Activated CD4-positive, alpha-beta T cell treated with anti-CD3 and anti-CD28 coated beads, Interleukin-2, amount 10 ng/mL, durations not matched to agents 24 days and 14 days (primary cell): ENCODE measurements around the gene ADAMTSL1. TPM values are rescaled to one million over a fixed set of nuclear protein-coding genes. Genes with fewer than 3 reads are reported as not detected.
"Not testable (repeated sequence)": the region's sequence is repeated elsewhere in the genome, so short reads cannot be mapped to it uniquely, and the experiment has no call there.

Experiments
- DNase-seq: peaks from one replicate; pipeline ENCODE4 v3.0.0; 2022
- H3K27ac Mint-ChIP-seq: one replicate; pipeline ENCODE4 v1.8.0; 2022; ENCODE audit warnings: mild to moderate bottlenecking, mixed read lengths
- H3K27me3 Mint-ChIP-seq: one replicate; pipeline ENCODE4 v1.8.0; 2022; ENCODE audit warnings: mixed read lengths
- H3K36me3 Mint-ChIP-seq: one replicate; pipeline ENCODE4 v1.8.0; 2022; ENCODE audit warnings: low read depth, mild to moderate bottlenecking, mixed read lengths
- H3K4me1 Mint-ChIP-seq: one replicate; pipeline ENCODE4 v1.8.0; 2021; ENCODE audit warnings: mixed read lengths
- H3K4me3 Mint-ChIP-seq: one replicate; pipeline ENCODE4 v1.8.0; 2022; ENCODE audit warnings: mild to moderate bottlenecking, moderate library complexity, mixed read lengths
- H3K9me3 Mint-ChIP-seq: one replicate; pipeline ENCODE4 v1.8.0; 2021; ENCODE audit warnings: mixed read lengths
- intact Hi-C: fragments of 100-400 bp; cut with micrococcal nuclease; formaldehyde crosslinking; loops from one replicate; pipeline ENCODE4 v1.15.1; 2023
- total RNA-seq: library from RNA; stranded (reverse); gene quantifications from 2 replicates; pipeline ENCODE4 v1.2.3, GENCODE V29; 2022

The ADAMTSL1 gene
- total RNA-seq, 1 donor from 2014 or later, result not detected

DNA sequence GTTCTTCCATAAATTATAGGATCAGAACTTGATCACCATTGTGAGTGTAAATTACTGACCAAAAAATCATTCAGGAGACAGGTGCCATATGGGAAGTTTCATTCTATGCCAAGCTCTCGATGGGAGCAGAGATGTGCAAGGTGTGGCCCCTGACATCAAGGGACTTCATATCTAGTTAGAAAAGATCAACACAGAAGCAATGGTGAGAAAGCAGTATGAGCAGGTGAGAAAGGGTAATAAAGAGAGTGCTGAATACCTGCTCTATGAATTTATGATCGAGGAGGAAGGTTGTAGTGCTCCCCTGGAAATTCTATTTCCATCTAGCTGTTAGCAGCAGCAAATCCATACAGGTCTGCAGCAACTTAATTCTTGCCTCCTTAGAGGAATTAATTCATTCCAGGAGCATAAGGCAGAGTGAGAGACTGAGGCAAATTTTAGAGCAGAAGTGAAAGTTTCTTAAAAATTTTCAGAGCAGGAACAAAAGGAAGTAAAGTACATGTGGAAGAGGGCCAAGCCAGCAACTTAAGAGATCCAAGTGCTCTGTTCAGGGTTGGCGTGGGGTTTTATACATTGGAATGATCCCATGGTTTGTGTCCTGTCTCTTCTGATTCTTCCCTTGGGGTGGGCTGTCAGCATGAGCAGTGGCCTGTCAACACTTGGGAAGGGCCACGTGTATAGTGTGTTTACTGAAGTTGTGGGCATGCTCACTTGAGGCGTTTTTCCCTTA is 377.3 kb downstream of the ADAMTSL1 start:
- H3K36me3 Mint-ChIP-seq, result no peaks in the 10 kb centered on the region
- no peak for DNase-seq
- no peaks in the 10 kb centered on the region for H3K4me1 Mint-ChIP-seq
- intact Hi-C loops, result no loop called here
- no peak overlapping the region for H3K4me3 Mint-ChIP-seq
- H3K27me3 Mint-ChIP-seq, result no peaks in the 10 kb centered on the region
- H3K27ac Mint-ChIP-seq, result no peak overlapping the region
- no peaks in the 10 kb centered on the region for H3K9me3 Mint-ChIP-seq

DNA sequence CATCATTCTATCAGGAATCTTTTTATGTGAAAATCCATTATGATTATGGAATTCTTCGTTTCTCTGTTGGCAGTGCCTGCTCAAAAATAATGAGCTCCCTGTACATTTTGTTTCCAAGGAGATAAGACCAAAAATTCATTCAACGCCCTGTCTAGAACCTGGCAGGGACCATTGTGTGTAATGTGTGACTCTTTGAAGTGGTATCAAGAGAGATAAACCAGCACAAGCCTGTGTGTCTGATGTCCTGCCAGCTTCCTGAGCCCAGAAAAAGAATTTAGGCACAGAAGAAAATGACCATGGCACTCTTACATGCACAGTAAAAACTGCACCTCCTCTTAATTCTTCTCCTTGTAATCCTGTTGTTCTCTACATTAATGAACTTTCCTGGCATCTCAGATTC is 381.7 kb downstream of the ADAMTSL1 start:
- H3K36me3 Mint-ChIP-seq, result no peaks in the 10 kb centered on the region
- no peaks in the 10 kb centered on the region for H3K27me3 Mint-ChIP-seq
- no peak overlapping the region for H3K27ac Mint-ChIP-seq
- no peak overlapping the region for H3K4me3 Mint-ChIP-seq
- no peaks in the 10 kb centered on the region for H3K4me1 Mint-ChIP-seq
- no peaks in the 10 kb centered on the region for H3K9me3 Mint-ChIP-seq
- intact Hi-C loops, result no loop called here
- DNase-seq, result no peak

DNA sequence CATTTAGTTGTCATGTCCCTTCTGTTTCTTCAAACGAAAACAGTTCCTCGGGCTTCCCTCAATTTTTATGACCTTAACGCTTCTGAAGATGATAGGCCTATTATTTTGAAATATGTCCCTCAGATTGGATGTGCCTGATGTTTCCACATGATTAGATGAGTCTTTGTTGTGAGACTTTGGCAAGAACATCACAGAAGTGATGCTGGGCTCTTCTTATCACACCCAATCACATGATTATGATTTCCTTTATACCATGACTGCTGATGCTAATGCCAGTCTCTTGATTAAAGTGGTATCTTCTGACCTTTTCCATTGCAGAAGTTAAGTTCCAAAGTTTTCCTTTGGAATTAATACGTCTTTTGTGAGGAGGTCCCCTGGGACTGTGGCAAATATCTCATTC is 383.4 kb downstream of the ADAMTSL1 start:
- no peak overlapping the region for H3K4me3 Mint-ChIP-seq
- no peaks in the 10 kb centered on the region for H3K4me1 Mint-ChIP-seq
- no peak overlapping the region for H3K27ac Mint-ChIP-seq
- no peaks in the 10 kb centered on the region for H3K9me3 Mint-ChIP-seq
- DNase-seq, result no peak
- H3K36me3 Mint-ChIP-seq, result no peaks in the 10 kb centered on the region
- H3K27me3 Mint-ChIP-seq, result no peaks in the 10 kb centered on the region
- intact Hi-C loops, result no loop called here

- Mint-ChIP-seq H3K4me3 (no peak overlapping the region), H3K4me1 (no peaks in the 10 kb centered on the region), H3K27ac (no peak overlapping the region), H3K9me3 (no peaks in the 10 kb centered on the region), H3K27me3 (no peaks in the 10 kb centered on the region), H3K36me3 (no peaks in the 10 kb centered on the region)
- no peak for DNase-seq
- intact Hi-C loops, result no loop called here
Measured at GRCh38 chr9:18857769-18858168, 383.8 kb downstream of the ADAMTSL1 start.

DNA sequence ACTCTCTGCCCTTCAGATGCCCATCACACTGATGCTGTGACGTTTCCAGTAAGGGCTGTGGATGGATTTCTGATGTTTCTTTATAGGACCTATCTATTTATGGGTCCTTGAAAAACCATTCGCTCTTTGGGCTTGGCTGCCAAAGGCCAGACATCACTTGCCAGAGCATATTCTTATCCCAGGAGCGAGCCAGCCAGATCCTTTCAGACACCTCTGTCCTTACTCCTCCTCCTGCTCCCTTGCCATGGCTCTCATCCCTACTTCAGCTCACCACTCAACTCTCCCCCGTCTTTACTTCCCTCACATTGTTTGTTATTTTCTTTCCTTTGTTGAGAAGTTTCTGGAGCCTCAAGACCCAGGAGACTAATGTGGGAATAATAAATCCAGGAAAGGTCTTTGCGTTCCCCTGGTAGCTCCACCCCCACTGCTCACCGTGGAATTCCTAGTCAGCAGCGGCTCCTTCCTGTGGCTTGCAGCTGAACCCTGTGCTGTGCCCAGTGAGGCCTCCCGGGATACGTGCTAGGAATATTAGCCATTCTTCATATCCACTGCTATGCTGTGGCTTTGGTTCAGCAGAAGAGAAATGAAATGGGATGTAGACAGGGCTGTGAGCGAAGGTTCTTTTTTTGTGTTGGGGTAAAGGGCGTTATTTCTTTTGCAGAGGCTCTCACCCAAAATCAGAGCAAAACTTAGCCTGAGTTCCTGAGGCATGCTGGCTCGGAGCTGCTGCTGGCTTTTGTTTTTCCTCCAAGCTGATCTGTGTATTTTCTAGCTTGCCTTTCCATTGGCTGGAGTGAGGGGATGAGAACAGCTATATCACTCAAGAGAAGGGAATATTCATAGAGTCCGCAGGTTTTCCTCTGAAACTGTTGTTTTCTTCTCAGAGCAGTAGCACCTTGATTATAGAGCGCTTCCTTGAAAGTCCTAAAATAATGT is 387.9 kb downstream of the ADAMTSL1 start:
- no peak for DNase-seq
- intact Hi-C loops, result no loop called here
- Mint-ChIP-seq H3K27me3 (peaks cover 2% of the 10 kb centered on the region), H3K4me1 (no peaks in the 10 kb centered on the region), H3K36me3 (no peaks in the 10 kb centered on the region), H3K4me3 (no peak overlapping the region), H3K9me3 (no peaks in the 10 kb centered on the region), H3K27ac (no peak overlapping the region)

DNA sequence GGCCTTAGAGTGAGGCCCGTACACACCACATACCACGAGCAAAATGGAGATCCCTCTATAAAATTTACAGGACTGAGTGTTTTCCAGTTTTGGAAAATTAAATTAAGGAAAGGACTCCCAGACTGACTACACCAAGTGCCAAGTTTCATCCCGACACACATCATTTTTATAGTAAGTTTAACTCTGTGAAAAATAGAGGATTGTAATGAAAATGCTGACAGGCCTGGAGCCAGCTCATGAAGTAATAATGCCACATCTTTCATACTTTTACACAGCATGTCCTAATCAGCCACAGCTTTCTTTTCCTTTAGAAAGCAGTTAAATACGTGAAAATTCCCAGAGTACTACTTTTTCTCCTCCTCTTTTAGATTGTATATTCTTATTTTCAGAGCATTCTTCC is 389.8 kb downstream of the ADAMTSL1 start:
- intact Hi-C loops, result no loop called here
- Mint-ChIP-seq H3K4me1 (no peaks in the 10 kb centered on the region), H3K27me3 (peaks cover 4% of the 10 kb centered on the region), H3K9me3 (no peaks in the 10 kb centered on the region), H3K4me3 (no peak overlapping the region), H3K27ac (no peak overlapping the region), H3K36me3 (no peaks in the 10 kb centered on the region)
- DNase-seq, result no peak

GRCh38 chr9:18864516-18864915 is 390.6 kb downstream of the ADAMTSL1 start:
- intact Hi-C loops, result no loop called here
- H3K4me3 Mint-ChIP-seq, result no peak overlapping the region
- DNase-seq, result no peak
- no peaks in the 10 kb centered on the region for H3K36me3 Mint-ChIP-seq
- peaks cover 5% of the 10 kb centered on the region for H3K27me3 Mint-ChIP-seq
- H3K27ac Mint-ChIP-seq, result no peak overlapping the region
- peaks cover 2% of the 10 kb centered on the region for H3K9me3 Mint-ChIP-seq
- H3K4me1 Mint-ChIP-seq, result no peaks in the 10 kb centered on the region

- Mint-ChIP-seq H3K4me3 (no peak overlapping the region), H3K27ac (no peak overlapping the region), H3K4me1 (no peaks in the 10 kb centered on the region), H3K27me3 (peaks cover 8% of the 10 kb centered on the region), H3K9me3 (peaks cover 7% of the 10 kb centered on the region), H3K36me3 (no peaks in the 10 kb centered on the region)
- DNase-seq, result no peak
- intact Hi-C loops, result no loop called here
Measured at GRCh38 chr9:18865542-18865941, 391.6 kb downstream of the ADAMTSL1 start.

DNA sequence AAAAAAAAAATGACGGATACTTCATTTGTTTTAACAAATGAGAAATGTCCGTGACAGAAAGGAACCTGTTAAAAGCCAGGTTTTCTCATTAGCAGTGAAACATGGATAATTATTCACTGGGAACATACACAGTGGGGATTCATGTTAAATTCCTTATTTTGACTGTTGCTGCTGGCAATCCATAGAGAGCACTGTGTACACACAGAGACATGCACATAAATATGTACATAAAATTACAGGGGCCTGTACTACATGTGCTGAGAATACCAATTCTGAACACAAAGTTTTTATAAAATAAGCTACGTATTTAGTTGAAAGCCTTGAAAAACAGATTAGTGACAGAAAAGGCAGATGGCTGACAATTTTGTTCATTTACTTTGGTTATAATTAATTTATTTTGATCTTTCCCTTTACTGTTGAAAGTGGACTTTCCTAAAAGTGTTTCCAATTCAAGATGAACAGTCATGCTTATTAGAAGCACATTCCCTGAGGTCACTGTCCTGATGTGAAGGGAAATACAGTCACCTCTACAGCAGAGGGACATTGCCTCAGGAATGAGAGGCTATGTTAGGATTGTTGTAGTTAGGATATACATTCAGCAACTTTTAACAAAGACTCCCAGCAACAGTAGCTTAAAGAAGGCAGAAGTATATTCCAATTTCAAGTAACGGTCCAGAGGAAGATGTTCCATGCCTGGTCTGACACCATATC is 392.3 kb downstream of the ADAMTSL1 start:
- DNase-seq, result no peak
- H3K36me3 Mint-ChIP-seq, result no peaks in the 10 kb centered on the region
- intact Hi-C loops, result no loop called here
- H3K4me1 Mint-ChIP-seq, result no peaks in the 10 kb centered on the region
- H3K9me3 Mint-ChIP-seq, result peaks cover 8% of the 10 kb centered on the region
- no peak overlapping the region for H3K27ac Mint-ChIP-seq
- peaks cover 9% of the 10 kb centered on the region for H3K27me3 Mint-ChIP-seq
- H3K4me3 Mint-ChIP-seq, result no peak overlapping the region

- intact Hi-C loops, result no loop called here
- Mint-ChIP-seq H3K27ac (no peak overlapping the region), H3K4me1 (peaks cover 1% of the 10 kb centered on the region), H3K4me3 (no peak overlapping the region), H3K36me3 (no peaks in the 10 kb centered on the region), H3K27me3 (peaks cover 13% of the 10 kb centered on the region), H3K9me3 (peaks cover 20% of the 10 kb centered on the region)
- DNase-seq, result no peak
Measured at GRCh38 chr9:18869725-18870124, 395.8 kb downstream of the ADAMTSL1 start.

GRCh38 chr9:18874069-18874468 is 400.1 kb downstream of the ADAMTSL1 start:
- Mint-ChIP-seq H3K36me3 (no peaks in the 10 kb centered on the region), H3K4me1 (peaks cover 6% of the 10 kb centered on the region), H3K27me3 (peaks cover 13% of the 10 kb centered on the region), H3K9me3 (peaks cover 26% of the 10 kb centered on the region), H3K27ac (no peak overlapping the region), H3K4me3 (no peak overlapping the region)
- DNase-seq, result no peak
- intact Hi-C loops, result no loop called here

DNA sequence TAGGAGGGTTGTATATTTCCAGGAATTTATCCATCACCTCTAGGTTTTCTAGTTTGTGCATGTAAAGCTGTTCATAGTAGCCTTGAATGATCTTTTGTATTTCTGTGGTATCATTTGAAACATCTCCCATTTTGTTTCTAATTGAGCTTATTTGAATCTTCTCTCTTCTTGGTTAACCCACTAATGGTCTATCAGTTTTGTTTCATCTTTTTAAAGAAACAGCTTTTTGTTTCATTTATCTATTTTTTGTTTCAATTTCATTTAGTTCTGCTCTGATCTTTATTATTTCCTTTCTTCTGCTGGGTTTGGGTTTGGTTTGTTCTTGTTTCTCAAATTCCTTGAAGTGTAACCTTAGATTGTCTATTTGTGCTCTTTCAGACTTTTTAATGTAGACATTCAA is 401.0 kb downstream of the ADAMTSL1 start:
- H3K4me1 Mint-ChIP-seq, H3K36me3 Mint-ChIP-seq, H3K27ac Mint-ChIP-seq, DNase-seq, intact Hi-C loops: not testable (repeated sequence)
- H3K4me3 Mint-ChIP-seq, result peak overlapping the region; percentile 6
- H3K27me3 Mint-ChIP-seq, result peaks cover 10% of the 10 kb centered on the region
- peaks cover 20% of the 10 kb centered on the region for H3K9me3 Mint-ChIP-seq

DNA sequence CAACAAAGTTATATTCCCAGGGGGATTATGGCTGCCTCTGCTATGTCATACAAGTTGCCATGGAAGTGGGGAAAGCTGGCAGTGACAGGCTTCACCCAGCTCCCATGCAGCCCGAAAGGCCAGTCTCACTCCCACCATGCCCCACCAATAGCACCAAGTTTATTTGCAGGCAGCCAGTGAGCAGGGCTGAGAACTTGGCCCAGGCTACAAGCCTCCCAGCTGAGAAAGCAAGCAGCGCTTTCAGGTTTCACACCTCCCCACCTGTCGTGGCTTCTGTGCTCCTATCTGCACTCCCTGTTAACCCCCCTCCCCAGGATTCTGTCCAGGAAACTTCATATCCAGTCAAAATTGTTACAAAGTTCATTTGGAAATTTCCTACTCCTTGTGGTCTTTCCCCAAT is 404.0 kb downstream of the ADAMTSL1 start:
- peaks cover 6% of the 10 kb centered on the region for H3K4me1 Mint-ChIP-seq
- H3K27ac Mint-ChIP-seq, result no peak overlapping the region
- intact Hi-C loops, result no loop called here
- H3K36me3 Mint-ChIP-seq, result no peaks in the 10 kb centered on the region
- H3K27me3 Mint-ChIP-seq, result peaks cover 9% of the 10 kb centered on the region
- peaks cover 10% of the 10 kb centered on the region for H3K9me3 Mint-ChIP-seq
- H3K4me3 Mint-ChIP-seq, result no peak overlapping the region
- DNase-seq, result no peak

GRCh38 chr9:18881758-18882157 is 407.8 kb downstream of the ADAMTSL1 start:
- intact Hi-C loops, result no loop called here
- H3K36me3 Mint-ChIP-seq, result no peaks in the 10 kb centered on the region
- no peaks in the 10 kb centered on the region for H3K9me3 Mint-ChIP-seq
- no peak for DNase-seq
- no peak overlapping the region for H3K4me3 Mint-ChIP-seq
- no peaks in the 10 kb centered on the region for H3K4me1 Mint-ChIP-seq
- H3K27me3 Mint-ChIP-seq, result peaks cover 10% of the 10 kb centered on the region
- no peak overlapping the region for H3K27ac Mint-ChIP-seq
